ENCODE results near the gene NAPSA.
"Not testable (repeated sequence)": the region's sequence is repeated elsewhere in the genome, so short reads cannot be mapped to it uniquely, and the experiment has no call there.

NAPSA gene

DNA sequence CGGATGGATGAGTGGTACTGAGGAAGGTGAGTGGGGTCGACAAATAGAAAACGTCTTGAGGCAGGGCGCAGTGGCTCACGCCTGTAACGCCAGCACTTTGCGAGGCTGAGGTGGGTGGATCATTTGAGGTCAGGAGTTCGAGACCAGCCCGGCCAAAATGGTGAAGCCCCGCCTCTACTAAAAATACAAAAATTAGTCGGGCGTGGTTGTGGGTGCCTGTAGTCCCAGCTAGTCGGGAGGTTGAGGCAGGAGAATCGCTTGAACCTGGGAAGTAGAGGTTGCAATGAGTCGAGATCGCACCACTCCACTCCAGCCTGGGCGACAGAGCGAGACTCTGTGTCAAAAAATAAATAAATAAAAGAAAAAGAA lies 35.5 kb downstream of the NAPSA start:
- H2BK12ac ChIP-seq (ENCODE audit: low read length) = not testable (repeated sequence)

DNA sequence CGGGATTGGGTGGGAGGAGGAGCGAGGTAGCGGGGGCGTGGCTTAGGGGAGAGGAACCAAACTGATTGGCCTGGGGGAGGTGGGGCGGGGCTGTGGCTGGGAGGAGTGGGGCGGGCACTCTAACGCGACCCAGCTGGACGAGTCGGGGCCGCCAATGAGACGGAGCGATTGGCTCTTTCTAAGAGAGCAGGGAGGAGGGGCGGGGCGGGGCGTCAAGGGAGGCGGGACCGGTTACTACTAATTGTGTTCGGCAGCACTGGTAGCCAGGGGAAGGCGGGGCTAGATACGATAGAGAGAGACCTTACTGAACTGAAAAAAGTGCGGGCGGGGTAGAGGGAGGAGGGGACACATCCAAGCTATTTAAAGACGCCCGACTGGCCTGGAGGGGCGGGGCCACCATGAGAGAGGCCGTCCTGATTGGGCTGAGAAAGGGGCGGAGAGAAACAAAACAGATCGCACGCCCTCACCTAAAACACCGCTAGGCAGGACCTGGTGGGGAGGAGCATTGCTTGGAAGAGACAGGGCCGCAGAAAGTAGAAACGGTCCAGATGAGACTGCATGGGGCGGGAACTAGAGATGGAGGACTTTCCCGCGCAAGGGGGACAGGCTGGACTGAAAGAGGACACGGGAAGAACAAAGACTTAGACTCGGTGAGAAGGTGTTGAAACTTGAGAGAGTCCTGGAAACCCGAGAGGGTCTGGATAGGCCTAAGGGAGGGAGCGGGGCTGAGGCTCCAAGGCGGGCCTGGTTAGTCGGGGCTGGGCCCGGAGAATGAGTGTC lies 36.1 kb downstream of the NAPSA start, which contains the start of gene KCNC3:
Gene KCNC3 (minus strand): TSS at position 232 of the 780 bp plus-strand sequence. CDS start 295 bp downstream, outside the sequence.
- H3K14ac ChIP-seq (ENCODE audit: low read length) = peak within 1 kb of the TSS; percentile 85
- no peak within 1 kb of the TSS for H3K23ac ChIP-seq (ENCODE audit: low read length)
- no CpG with 5 or more reads among the region's 43 CpGs for WGBS (ENCODE audit: extremely low coverage, insufficient coverage, insufficient read length)
- peak within 1 kb of the TSS; percentile 30 for H2AFZ ChIP-seq (ENCODE audit: insufficient read depth, low read length, poor library complexity)
- H3K27me3 ChIP-seq (ENCODE audit: insufficient read depth, low read length) = no peaks in the 10 kb centered on the region
- peak within 1 kb of the TSS; percentile 91 for H3K18ac ChIP-seq (ENCODE audit: low read length)
- H3K9me3 ChIP-seq (ENCODE audit: insufficient read depth, low read depth, low read length) = no peaks in the 10 kb centered on the region
- no peak within 1 kb of the TSS for H2BK12ac ChIP-seq (ENCODE audit: low read length)
- H4K12ac ChIP-seq (ENCODE audit: low read depth, low read length) = peak within 1 kb of the TSS; percentile 24
- peak within 1 kb of the TSS; percentile 65 for H3K4me2 ChIP-seq (ENCODE audit: low read length)
- H3K4ac ChIP-seq (ENCODE audit: low read depth, low read length) = peak within 1 kb of the TSS; percentile 63
- peaks cover 25% of the 10 kb centered on the region for H3K79me2 ChIP-seq (ENCODE audit: control insufficient read depth, insufficient read depth, low read length, poor library complexity)
- peaks cover 21 to 33% of the 10 kb centered on the region in 2 experiments for H3K4me1 ChIP-seq (ENCODE audit: control insufficient read depth in 1 of 2, insufficient read depth in 2 of 2, low read length in 2 of 2)
- H3K4me3 ChIP-seq (ENCODE audit: low read depth, low read length) = peak within 1 kb of the TSS; percentile 83
- H2BK120ac ChIP-seq (ENCODE audit: insufficient read depth, low read length, poor library complexity) = peak within 1 kb of the TSS; percentile 22
- peak within 1 kb of the TSS; percentile 91 for H3K27ac ChIP-seq (ENCODE audit: low read depth, low read length)
- peak; percentile 99 for DNase-seq
- H4K91ac ChIP-seq (ENCODE audit: low read depth, low read length) = peak within 1 kb of the TSS; percentile 59
- peak within 1 kb of the TSS; percentile 35 for H2AK5ac ChIP-seq (ENCODE audit: low read length)
- H4K8ac ChIP-seq (ENCODE audit: low read depth, low read length) = peak within 1 kb of the TSS; percentile 79
- H2BK5ac ChIP-seq (ENCODE audit: low read depth, low read length, poor library complexity) = peak within 1 kb of the TSS; percentile 71
- peaks cover 0 to 3% of the 10 kb centered on the region in 2 experiments for H3K36me3 ChIP-seq (ENCODE audit: control insufficient read depth in 1 of 2, insufficient read depth in 2 of 2, low read length in 2 of 2)
- peak within 1 kb of the TSS; percentile 84 for H3K9ac ChIP-seq (ENCODE audit: low read length)
- H3K79me1 ChIP-seq (ENCODE audit: low read length) = peaks cover 46% of the 10 kb centered on the region

More for the DNA sequence above, 35.5 kb downstream of the NAPSA start:
- not testable (repeated sequence) for H3K27me3 ChIP-seq (ENCODE audit: insufficient read depth, low read length); H2AK5ac ChIP-seq (ENCODE audit: low read length); H3K36me3 ChIP-seq (ENCODE audit: control insufficient read depth in 1 of 2, insufficient read depth in 2 of 2, low read length in 2 of 2); DNase-seq; H3K9me3 ChIP-seq (ENCODE audit: insufficient read depth, low read depth, low read length); H3K23ac ChIP-seq (ENCODE audit: low read length)
- no CpG with 5 or more reads among the region's 18 CpGs for WGBS (ENCODE audit: extremely low coverage, insufficient coverage, insufficient read length)
- Histone ChIP-seq H3K79me1 (ENCODE audit: low read length) (peaks cover 46% of the 10 kb centered on the region), H3K4ac (ENCODE audit: low read depth, low read length) (peak overlapping the region; percentile 1), H4K12ac (ENCODE audit: low read depth, low read length) (peak overlapping the region; percentile 1), H2BK5ac (ENCODE audit: low read depth, low read length, poor library complexity) (peak overlapping the region; percentile 71), H4K91ac (ENCODE audit: low read depth, low read length) (peak overlapping the region; percentile 59), H2AFZ (ENCODE audit: insufficient read depth, low read length, poor library complexity) (peak overlapping the region; percentile 0), H3K79me2 (ENCODE audit: control insufficient read depth, insufficient read depth, low read length, poor library complexity) (peaks cover 25% of the 10 kb centered on the region), H3K18ac (ENCODE audit: low read length) (peak overlapping the region; percentile 3), H2BK120ac (ENCODE audit: insufficient read depth, low read length, poor library complexity) (peak overlapping the region; percentile 16), H3K4me1 (ENCODE audit: control insufficient read depth in 1 of 2, insufficient read depth in 2 of 2, low read length in 2 of 2) (peaks cover 23 to 36% of the 10 kb centered on the region in 2 experiments), H3K9ac (ENCODE audit: low read length) (peak overlapping the region; percentile 84), H3K27ac (ENCODE audit: low read depth, low read length) (peak overlapping the region; percentile 91), H3K4me2 (ENCODE audit: low read length) (peak overlapping the region; percentile 65), H4K8ac (ENCODE audit: low read depth, low read length) (peak overlapping the region; percentile 48), H3K14ac (ENCODE audit: low read length) (peak overlapping the region; percentile 85), H3K4me3 (ENCODE audit: low read depth, low read length) (peak overlapping the region; percentile 83)

- H2BK120ac ChIP-seq (ENCODE audit: insufficient read depth, low read length, poor library complexity) = no peak overlapping the region
- H3K9me3 ChIP-seq (ENCODE audit: insufficient read depth, low read depth, low read length) = no peaks in the 10 kb centered on the region
- H2AK5ac ChIP-seq (ENCODE audit: low read length) = no peak overlapping the region
- peaks cover under 1 to 6% of the 10 kb centered on the region in 2 experiments for H3K36me3 ChIP-seq (ENCODE audit: control insufficient read depth in 1 of 2, insufficient read depth in 2 of 2, low read length in 2 of 2)
- H3K4ac ChIP-seq (ENCODE audit: low read depth, low read length) = no peak overlapping the region
- no peak overlapping the region for H2BK5ac ChIP-seq (ENCODE audit: low read depth, low read length, poor library complexity)
- peak overlapping the region; percentile 74 for H3K9ac ChIP-seq (ENCODE audit: low read length)
- H3K79me2 ChIP-seq (ENCODE audit: control insufficient read depth, insufficient read depth, low read length, poor library complexity) = peaks cover 22% of the 10 kb centered on the region
- WGBS (ENCODE audit: extremely low coverage, insufficient coverage, insufficient read length) = no CpG with 5 or more reads among the region's 40 CpGs
- H3K14ac ChIP-seq (ENCODE audit: low read length) = no peak overlapping the region
- H3K27me3 ChIP-seq (ENCODE audit: insufficient read depth, low read length) = no peaks in the 10 kb centered on the region
- no peak for DNase-seq
- H3K27ac ChIP-seq (ENCODE audit: low read depth, low read length) = no peak overlapping the region
- peaks cover 41% of the 10 kb centered on the region for H3K79me1 ChIP-seq (ENCODE audit: low read length)
- H4K8ac ChIP-seq (ENCODE audit: low read depth, low read length) = no peak overlapping the region
- no peak overlapping the region for H4K12ac ChIP-seq (ENCODE audit: low read depth, low read length)
- H3K23ac ChIP-seq (ENCODE audit: low read length) = no peak overlapping the region
- H2BK12ac ChIP-seq (ENCODE audit: low read length) = no peak overlapping the region
- H3K18ac ChIP-seq (ENCODE audit: low read length) = no peak overlapping the region
- H4K91ac ChIP-seq (ENCODE audit: low read depth, low read length) = no peak overlapping the region
- peaks cover 16 to 30% of the 10 kb centered on the region in 2 experiments for H3K4me1 ChIP-seq (ENCODE audit: control insufficient read depth in 1 of 2, insufficient read depth in 2 of 2, low read length in 2 of 2)
- no peak overlapping the region for H2AFZ ChIP-seq (ENCODE audit: insufficient read depth, low read length, poor library complexity)
- peak overlapping the region; percentile 63 for H3K4me2 ChIP-seq (ENCODE audit: low read length)
- H3K4me3 ChIP-seq (ENCODE audit: low read depth, low read length) = peak overlapping the region; percentile 83
Measured at GRCh38 chr19:50328873-50329145, 36.6 kb downstream of the NAPSA start.

DNA sequence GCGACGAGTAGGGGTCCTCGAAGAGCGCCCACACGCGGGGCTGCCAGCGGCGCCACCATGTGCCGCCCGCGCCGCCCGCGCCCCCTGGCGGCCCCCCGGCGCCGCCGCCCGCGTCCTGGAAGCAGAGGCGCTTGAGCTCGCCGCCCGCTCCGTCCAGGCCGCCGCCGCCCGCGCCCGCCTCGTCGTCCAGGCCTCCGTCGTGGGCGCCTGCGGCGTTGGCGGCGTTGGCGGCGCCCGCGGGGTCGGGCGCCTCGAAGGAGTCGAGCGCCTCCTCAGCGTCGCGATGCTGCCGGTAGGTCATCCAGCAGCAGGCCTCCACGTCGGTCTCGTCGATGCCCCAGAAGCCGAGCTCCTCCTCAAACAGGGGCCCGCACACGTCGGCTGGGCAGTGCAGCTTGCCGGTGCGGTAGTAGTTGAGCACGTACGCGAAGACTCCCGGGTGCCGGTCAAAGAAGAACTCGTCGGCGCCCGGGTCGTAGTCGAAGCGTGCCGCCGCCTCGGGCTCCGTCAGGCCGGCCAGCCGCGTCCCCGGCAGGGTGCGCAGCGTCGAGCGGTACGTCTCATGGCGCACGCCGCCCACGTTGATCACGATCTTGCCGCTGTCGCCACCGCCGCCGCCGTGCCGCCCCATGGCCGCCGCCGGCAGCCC lies 37.1 kb downstream of the NAPSA start:
- H4K91ac ChIP-seq (ENCODE audit: low read depth, low read length) = peak overlapping the region; percentile 50
- H3K18ac ChIP-seq (ENCODE audit: low read length) = peak overlapping the region; percentile 91
- peak overlapping the region; percentile 30 for H2AFZ ChIP-seq (ENCODE audit: insufficient read depth, low read length, poor library complexity)
- H4K12ac ChIP-seq (ENCODE audit: low read depth, low read length) = no peak overlapping the region
- peak in 1 of 2 donors; percentile 38 for DNase-seq
- H2BK12ac ChIP-seq (ENCODE audit: low read length) = no peak overlapping the region
- H3K79me2 ChIP-seq (ENCODE audit: control insufficient read depth, insufficient read depth, low read length, poor library complexity) = peaks cover 22% of the 10 kb centered on the region
- H3K4me1 ChIP-seq (ENCODE audit: control insufficient read depth in 1 of 2, insufficient read depth in 2 of 2, low read length in 2 of 2) = peaks cover 16 to 29% of the 10 kb centered on the region in 2 experiments
- H2AK5ac ChIP-seq (ENCODE audit: low read length) = peak overlapping the region; percentile 35
- H4K8ac ChIP-seq (ENCODE audit: low read depth, low read length) = peak overlapping the region; percentile 40
- peak overlapping the region; percentile 83 for H3K4me3 ChIP-seq (ENCODE audit: low read depth, low read length)
- no peaks in the 10 kb centered on the region for H3K9me3 ChIP-seq (ENCODE audit: insufficient read depth, low read depth, low read length)
- peak overlapping the region; percentile 63 for H3K4ac ChIP-seq (ENCODE audit: low read depth, low read length)
- no peaks in the 10 kb centered on the region for H3K27me3 ChIP-seq (ENCODE audit: insufficient read depth, low read length)
- H2BK120ac ChIP-seq (ENCODE audit: insufficient read depth, low read length, poor library complexity) = peak overlapping the region; percentile 22
- peaks cover 38% of the 10 kb centered on the region for H3K79me1 ChIP-seq (ENCODE audit: low read length)
- no peak overlapping the region for H3K23ac ChIP-seq (ENCODE audit: low read length)
- H3K14ac ChIP-seq (ENCODE audit: low read length) = peak overlapping the region; percentile 79
- H3K36me3 ChIP-seq (ENCODE audit: control insufficient read depth in 1 of 2, insufficient read depth in 2 of 2, low read length in 2 of 2) = peaks cover 6 to 11% of the 10 kb centered on the region in 2 experiments
- peak overlapping the region; percentile 63 for H3K4me2 ChIP-seq (ENCODE audit: low read length)
- no peak overlapping the region for H3K27ac ChIP-seq (ENCODE audit: low read depth, low read length)
- H2BK5ac ChIP-seq (ENCODE audit: low read depth, low read length, poor library complexity) = peak overlapping the region; percentile 38
- WGBS (ENCODE audit: extremely low coverage, insufficient coverage, insufficient read length) = no CpG with 5 or more reads among the region's 104 CpGs
- peak overlapping the region; percentile 74 for H3K9ac ChIP-seq (ENCODE audit: low read length)

Data from trophoblast cell (in vitro differentiated cells and primary cell).